Mesenchymal stem cell (in vitro differentiated cells and primary cell): ENCODE data around the gene TPGS1.
A peak's percentile ranks its signal among the peaks of the same experiment; 100 is the strongest.

Source experiments
- DNase-seq: peaks from one replicate; pipeline ENCODE4 v3.0.0-alpha.2; 2013
- H2AFZ ChIP-seq: one replicate; pipeline ENCODE4 v1.6.1; 2013; ENCODE audit warnings: low read depth, mild to moderate bottlenecking, control low read depth, inconsistent platforms, low read length, moderate library complexity
- H2AK5ac ChIP-seq: 2 replicates; pipeline ENCODE4 v1.6.1; 2013; ENCODE audit warnings: low read length, moderate library complexity, mild to moderate bottlenecking, inconsistent platforms; ENCODE audit not compliant: severe bottlenecking
- H2BK120ac ChIP-seq: one replicate; pipeline ENCODE4 v1.6.1; 2013; ENCODE audit warnings: low read depth, mild to moderate bottlenecking, inconsistent platforms, low read length, moderate library complexity
- H2BK12ac ChIP-seq, 2 experiments: one replicate each; pipeline ENCODE4 v1.6.1; 2013; ENCODE audit warnings: inconsistent platforms in 2 of 2, low read length in 2 of 2, mild to moderate bottlenecking in 2 of 2, moderate library complexity in 2 of 2, control low read depth in 1 of 2
- H2BK15ac ChIP-seq: one replicate; pipeline ENCODE4 v1.6.1; 2013; ENCODE audit warnings: mild to moderate bottlenecking, low read depth, inconsistent platforms; ENCODE audit not compliant: poor library complexity, severe bottlenecking
- H2BK5ac ChIP-seq: 2 replicates; pipeline ENCODE4 v1.6.1; 2013; ENCODE audit warnings: low read depth, mild to moderate bottlenecking, low read length, control low read depth, inconsistent platforms; ENCODE audit not compliant: poor library complexity, severe bottlenecking
- H3K14ac ChIP-seq, 2 experiments: one replicate each; pipeline ENCODE4 v1.6.1; 2013; ENCODE audit warnings: inconsistent platforms in 2 of 2, low read length in 2 of 2, control low read depth in 1 of 2, mild to moderate bottlenecking in 1 of 2, moderate library complexity in 1 of 2
- H3K18ac ChIP-seq, 2 experiments: one replicate each; pipeline ENCODE4 v1.6.1; 2013; ENCODE audit warnings: inconsistent platforms in 2 of 2, low read length in 2 of 2, control low read depth in 1 of 2, low read depth in 1 of 2, mild to moderate bottlenecking in 1 of 2
- H3K23ac ChIP-seq, 2 experiments: one replicate each; pipeline ENCODE4 v1.6.1; 2013; ENCODE audit warnings: inconsistent platforms in 2 of 2, low read length in 2 of 2, mild to moderate bottlenecking in 2 of 2, moderate library complexity in 2 of 2, control low read depth in 1 of 2
- H3K27ac ChIP-seq: 2 replicates; pipeline ENCODE4 v1.5.1; 2013; ENCODE audit warnings: mild to moderate bottlenecking, moderate library complexity, low read length, control low read depth, inconsistent platforms; ENCODE audit not compliant: poor library complexity, severe bottlenecking
- H3K27me3 ChIP-seq, 2 experiments: 2 replicates each; pipeline versions ENCODE4 v1.6.1 to v1.7.0; 2013; ENCODE audit warnings: low read length in 2 of 2, mild to moderate bottlenecking in 2 of 2, moderate library complexity in 2 of 2, control low read depth in 1 of 2, inconsistent platforms in 1 of 2; ENCODE audit not compliant: control insufficient read depth in 1 of 2, insufficient read depth in 1 of 2
- H3K36me3 ChIP-seq, 2 experiments: 2 replicates each; pipeline versions ENCODE4 v1.6.1 to v1.7.0; 2013; ENCODE audit warnings: low read length in 2 of 2, control low read depth in 1 of 2, inconsistent platforms in 1 of 2, low read depth in 1 of 2, mild to moderate bottlenecking in 1 of 2; ENCODE audit not compliant: insufficient read depth in 2 of 2, control insufficient read depth in 1 of 2
- H3K4ac ChIP-seq, 2 experiments: one replicate each; pipeline ENCODE4 v1.6.1; 2013; ENCODE audit warnings: inconsistent platforms in 2 of 2, low read length in 2 of 2, mild to moderate bottlenecking in 2 of 2, moderate library complexity in 2 of 2, control low read depth in 1 of 2, low read depth in 1 of 2
- H3K4me1 ChIP-seq: 2 replicates; pipeline ENCODE4 v1.6.1; 2013; ENCODE audit warnings: low read depth, low read length, control low read depth; ENCODE audit not compliant: control insufficient read depth, insufficient read depth
- H3K4me2 ChIP-seq: 2 replicates; pipeline ENCODE4 v1.6.1; 2013; ENCODE audit warnings: low read length, mild to moderate bottlenecking, inconsistent platforms; ENCODE audit not compliant: poor library complexity, severe bottlenecking
- H3K4me3 ChIP-seq, 2 experiments: 2 replicates each; pipeline versions ENCODE4 v1.5.1 to v1.7.0; 2013; ENCODE audit warnings: low read length in 2 of 2, mild to moderate bottlenecking in 2 of 2, control low read depth in 1 of 2, low read depth in 1 of 2; ENCODE audit not compliant: insufficient read depth in 1 of 2
- H3K79me1 ChIP-seq: replicated peaks from 2 replicates; pipeline ENCODE4 v1.6.1; 2013; ENCODE audit warnings: mild to moderate bottlenecking, control low read depth, low read length, inconsistent platforms; ENCODE audit not compliant: poor library complexity, severe bottlenecking
- H3K9ac ChIP-seq: 2 replicates; pipeline ENCODE4 v1.7.0; 2013; ENCODE audit warnings: mild to moderate bottlenecking, low read length, moderate library complexity
- H3K9me3 ChIP-seq: 2 replicates; pipeline ENCODE4 v1.7.0; 2013; ENCODE audit warnings: mild to moderate bottlenecking, low read length; ENCODE audit not compliant: control insufficient read depth
- H4K8ac ChIP-seq: one replicate; pipeline ENCODE4 v1.6.1; 2013; ENCODE audit warnings: inconsistent platforms, mild to moderate bottlenecking, low read length, moderate library complexity
- H4K91ac ChIP-seq: one replicate; pipeline ENCODE4 v1.6.1; 2013; ENCODE audit warnings: mild to moderate bottlenecking, low read length, inconsistent platforms
- WGBS: methylation state at CpG from one replicate; pipeline ENCODE4 v1.1.7; 2013; ENCODE audit warnings: mixed read lengths; 5-methylcytosine and 5-hydroxymethylcytosine counted together

The TPGS1 gene

GRCh38 chr19:518598-519231 is 11.4 kb downstream of the TPGS1 start:
- H2BK5ac ChIP-seq, result no peak overlapping the region
- H3K14ac ChIP-seq, result peak overlapping the region in 1 of 2 experiments; percentile 85
- peak overlapping the region; percentile 96 to 98 for H2BK12ac ChIP-seq
- no peak overlapping the region for H2AFZ ChIP-seq
- H3K9ac ChIP-seq, result no peak overlapping the region
- H3K4ac ChIP-seq, result peak overlapping the region; percentile 98 to 100
- peaks cover 24% of the 10 kb centered on the region for H3K4me1 ChIP-seq
- H3K4me3 ChIP-seq, result no peak overlapping the region
- no peak overlapping the region for H3K23ac ChIP-seq
- WGBS, result 74% methylated on average over 57 of the region's 58 CpGs
- no peak overlapping the region for H3K27ac ChIP-seq
- H4K91ac ChIP-seq, result peak overlapping the region; percentile 100
- peak overlapping the region; percentile 98 to 99 for H3K18ac ChIP-seq
- H2BK15ac ChIP-seq, result peak overlapping the region; percentile 97
- H4K8ac ChIP-seq, result peak overlapping the region; percentile 97
- H2BK120ac ChIP-seq, result peak overlapping the region; percentile 96
- H3K4me2 ChIP-seq, result no peak overlapping the region
- H3K36me3 ChIP-seq, result peaks cover 13 to 46% of the 10 kb centered on the region in 2 experiments
- H3K79me1 ChIP-seq, result peaks cover 14% of the 10 kb centered on the region
- no peak for DNase-seq
- H3K9me3 ChIP-seq, result no peaks in the 10 kb centered on the region
- H3K27me3 ChIP-seq, result no peaks in the 10 kb centered on the region
- H2AK5ac ChIP-seq, result peak overlapping the region; percentile 53

DNA sequence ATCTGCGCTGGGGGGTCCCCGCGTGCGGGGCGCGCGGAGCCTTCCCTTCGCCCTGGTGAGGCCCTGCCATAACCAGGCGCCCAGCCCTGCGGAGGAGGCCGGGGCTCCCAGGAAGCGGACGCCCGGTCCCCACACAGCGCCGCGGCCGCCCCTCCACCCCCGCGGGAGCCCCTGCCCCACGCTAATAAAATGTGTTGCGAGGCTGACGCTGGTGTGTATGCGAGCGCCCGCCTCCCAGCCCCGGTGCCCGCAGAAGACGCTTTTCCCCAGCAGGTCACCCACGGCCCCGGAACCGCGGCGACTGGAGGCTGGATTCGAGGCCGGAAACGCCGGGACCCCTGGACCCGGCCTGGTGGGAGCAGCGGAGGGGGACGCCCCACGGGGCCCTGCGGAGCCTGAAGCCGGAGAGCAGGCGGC is 12.2 kb downstream of the TPGS1 start:
- H2BK12ac ChIP-seq, result peak overlapping the region in 1 of 2 experiments; percentile 98
- peak overlapping the region; percentile 97 for H2BK15ac ChIP-seq
- peak overlapping the region; percentile 100 for H4K91ac ChIP-seq
- no peak overlapping the region for H4K8ac ChIP-seq
- H3K4ac ChIP-seq, result peak overlapping the region in 1 of 2 experiments; percentile 100
- H3K9ac ChIP-seq, result no peak overlapping the region
- no peak overlapping the region for H3K4me3 ChIP-seq
- no peak for DNase-seq
- H2BK5ac ChIP-seq, result no peak overlapping the region
- H2AFZ ChIP-seq, result no peak overlapping the region
- peak overlapping the region; percentile 98 to 99 for H3K18ac ChIP-seq
- peak overlapping the region; percentile 96 for H2BK120ac ChIP-seq
- no peak overlapping the region for H3K14ac ChIP-seq
- no peak overlapping the region for H3K23ac ChIP-seq
- no peaks in the 10 kb centered on the region for H3K27me3 ChIP-seq
- no peak overlapping the region for H3K27ac ChIP-seq
- no peaks in the 10 kb centered on the region for H3K9me3 ChIP-seq
- H3K79me1 ChIP-seq, result peaks cover 10% of the 10 kb centered on the region
- H3K36me3 ChIP-seq, result peaks cover 7 to 38% of the 10 kb centered on the region in 2 experiments
- no peak overlapping the region for H2AK5ac ChIP-seq
- peaks cover 28% of the 10 kb centered on the region for H3K4me1 ChIP-seq
- no peak overlapping the region for H3K4me2 ChIP-seq
- WGBS, result 98% methylated on average over 43 of the region's 45 CpGs

GRCh38 chr19:522726-523125 is 15.4 kb downstream of the TPGS1 start:
- Histone ChIP-seq H3K9me3 (no peaks in the 10 kb centered on the region), H3K4me1 (peaks cover 22% of the 10 kb centered on the region), H3K4me3 (no peak overlapping the region), H2BK15ac (peak overlapping the region; percentile 69), H3K4me2 (no peak overlapping the region), H3K14ac (no peak overlapping the region), H3K9ac (no peak overlapping the region), H3K27ac (no peak overlapping the region), H3K27me3 (peaks cover 0 to 13% of the 10 kb centered on the region in 2 experiments), H4K8ac (no peak overlapping the region), H2AK5ac (no peak overlapping the region), H2BK120ac (no peak overlapping the region), H2AFZ (no peak overlapping the region), H3K79me1 (peaks cover 2% of the 10 kb centered on the region), H2BK5ac (no peak overlapping the region), H2BK12ac (no peak overlapping the region), H4K91ac (no peak overlapping the region), H3K18ac (no peak overlapping the region), H3K36me3 (peaks cover 7 to 32% of the 10 kb centered on the region in 2 experiments), H3K4ac (no peak overlapping the region), H3K23ac (no peak overlapping the region)
- WGBS, result 95% methylated on average over 12 of the region's 12 CpGs
- no peak for DNase-seq

DNA sequence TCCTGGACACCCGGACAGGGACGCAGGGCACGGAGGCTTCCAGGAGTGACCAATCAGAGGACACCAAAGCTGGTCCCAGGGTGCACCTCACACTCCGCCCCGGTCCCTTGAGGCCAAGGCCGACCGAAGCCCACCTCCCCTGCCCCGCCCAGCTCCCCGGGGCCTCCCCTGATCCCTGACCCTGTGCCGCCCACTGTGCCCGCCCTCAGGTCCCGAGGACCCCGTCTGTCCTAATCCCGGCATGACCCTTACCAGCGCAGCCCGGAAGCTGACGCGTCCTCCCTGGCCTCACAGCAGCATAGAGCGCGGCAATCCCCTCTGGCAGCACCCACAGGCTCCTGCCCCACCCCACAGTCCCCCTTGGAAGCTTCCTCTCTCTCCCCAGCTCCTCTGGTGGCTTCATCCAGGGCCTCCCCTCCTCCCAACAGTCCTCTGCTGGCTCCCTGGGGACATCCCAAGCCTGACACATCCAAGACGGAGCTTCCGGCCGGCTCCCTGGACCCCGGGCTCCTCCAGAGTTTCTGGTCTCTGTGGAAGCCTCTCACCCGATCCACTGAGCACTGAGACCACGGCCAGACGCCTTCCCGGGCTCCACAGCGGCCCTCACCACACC is 16.9 kb downstream of the TPGS1 start:
- Histone ChIP-seq H3K14ac (peak overlapping the region in 1 of 2 experiments; percentile 2), H3K27me3 (peaks cover 0 to 13% of the 10 kb centered on the region in 2 experiments), H2AK5ac (no peak overlapping the region), H3K79me1 (no peaks in the 10 kb centered on the region), H3K27ac (no peak overlapping the region), H3K36me3 (peaks cover 7 to 26% of the 10 kb centered on the region in 2 experiments), H4K91ac (peak overlapping the region; percentile 48), H3K4ac (peak overlapping the region; percentile 15 to 73), H3K9me3 (no peaks in the 10 kb centered on the region), H3K9ac (peak overlapping the region; percentile 54), H2AFZ (no peak overlapping the region), H3K4me1 (peaks cover 9% of the 10 kb centered on the region), H3K4me3 (no peak overlapping the region), H2BK15ac (no peak overlapping the region), H2BK5ac (no peak overlapping the region), H3K4me2 (peak overlapping the region; percentile 10), H2BK120ac (no peak overlapping the region), H3K18ac (peak overlapping the region in 1 of 2 experiments; percentile 25), H2BK12ac (peak overlapping the region in 1 of 2 experiments; percentile 42), H3K23ac (no peak overlapping the region), H4K8ac (peak overlapping the region; percentile 76)
- WGBS, result 80% methylated on average over 29 of the region's 29 CpGs
- peak; percentile 29 for DNase-seq
